NT2/D1 (cell line): Measurements from ENCODE around the gene MYO1A.

ENCODE experiments used
- SUZ12 ChIP-seq: IDR thresholded peaks from 2 replicates; pipeline ENCODE4 v1.6.1; 2011; ENCODE audit not compliant: insufficient read length, insufficient read depth; ENCODE audit errors: extremely low read depth
- YY1 ChIP-seq: IDR thresholded peaks from 2 replicates; pipeline ENCODE4 v1.6.1; 2011; ENCODE audit not compliant: insufficient read length, insufficient read depth
- ZNF274 ChIP-seq: IDR thresholded peaks from 2 replicates; pipeline ENCODE4 v1.6.1; 2011; ENCODE audit warnings: mild to moderate bottlenecking, low read depth, low read length

GRCh38 chr12:57011438-57012424, 38.2 kb downstream of the MYO1A start:
- no peak for TF ChIP-seq YY1
- TF ChIP-seq ZNF274, result no peak
- no peak for TF ChIP-seq SUZ12
